RWPE2 (cell line): ENCODE results near the gene SLC13A2.
A peak's percentile ranks its signal among the peaks of the same experiment; 100 is the strongest.

Experiments used
- ATAC-seq: fragments of 200-7000 bp; cut with Tn5 transposase; 3 replicates; pipeline ENCODE4 v1.9.1; 2021; ENCODE audit warnings: low read depth
- DNase-seq: peaks from one replicate; pipeline ENCODE4 v3.0.0-alpha.2; 2020; ENCODE audit warnings: low spot score
- H3K27ac ChIP-seq: fragments of 450-650 bp; 2 replicates; pipeline ENCODE4 v1.5.1; 2017; ENCODE audit warnings: mild to moderate bottlenecking; ENCODE audit not compliant: poor library complexity, severe bottlenecking
- H3K27me3 ChIP-seq: fragments of 250-450 bp; sonication (Bioruptor Pico); 2 replicates; pipeline ENCODE4 v1.5.1; 2021; ENCODE audit warnings: mild to moderate bottlenecking, moderate library complexity; ENCODE audit not compliant: insufficient read depth, poor library complexity, severe bottlenecking
- H3K36me3 ChIP-seq: fragments of 250-450 bp; sonication (Bioruptor Pico); 2 replicates; pipeline ENCODE4 v1.5.1; 2020; ENCODE audit warnings: low read depth, mild to moderate bottlenecking, moderate library complexity
- H3K4me1 ChIP-seq: fragments of 250-450 bp; sonication (Bioruptor Pico); 2 replicates; pipeline ENCODE4 v1.5.1; 2021; ENCODE audit warnings: mild to moderate bottlenecking, moderate library complexity; ENCODE audit not compliant: insufficient read depth, poor library complexity, severe bottlenecking
- H3K4me3 ChIP-seq: fragments of 250-450 bp; sonication (Bioruptor Pico); 2 replicates; pipeline ENCODE4 v1.5.1; 2021; ENCODE audit warnings: mild to moderate bottlenecking, moderate library complexity; ENCODE audit not compliant: severe bottlenecking
- H3K9me3 ChIP-seq: fragments of 250-450 bp; sonication (Bioruptor Pico); 2 replicates; pipeline ENCODE4 v1.5.1; 2021; ENCODE audit warnings: mild to moderate bottlenecking, moderate library complexity; ENCODE audit not compliant: severe bottlenecking
- CTCF ChIP-seq: fragments of 450-650 bp; IDR thresholded peaks from one replicate; pipeline ENCODE4 v1.5.1; 2017; ENCODE audit warnings: mild to moderate bottlenecking, moderate library complexity; ENCODE audit not compliant: poor library complexity, severe bottlenecking

SLC13A2 gene

GRCh38 chr17:28491860-28492259 lies 18.4 kb downstream of the SLC13A2 start:
- H3K27ac ChIP-seq = no peak overlapping the region
- DNase-seq = no peak
- no peak for ATAC-seq
- TF ChIP-seq CTCF = no peak
- H3K36me3 ChIP-seq = no peaks in the 10 kb centered on the region
- no peak overlapping the region for H3K4me3 ChIP-seq
- H3K4me1 ChIP-seq = no peaks in the 10 kb centered on the region
- no peaks in the 10 kb centered on the region for H3K9me3 ChIP-seq
- H3K27me3 ChIP-seq = no peaks in the 10 kb centered on the region

GRCh38 chr17:28492352-28493310 lies 19.2 kb downstream of the SLC13A2 start:
- no peak for TF ChIP-seq CTCF
- H3K27ac ChIP-seq = no peak overlapping the region
- H3K9me3 ChIP-seq = no peaks in the 10 kb centered on the region
- no peak overlapping the region for H3K4me3 ChIP-seq
- ATAC-seq (peak; percentile 46), DNase-seq (no peak)
- no peaks in the 10 kb centered on the region for H3K27me3 ChIP-seq
- H3K4me1 ChIP-seq = no peaks in the 10 kb centered on the region
- H3K36me3 ChIP-seq = no peaks in the 10 kb centered on the region

GRCh38 chr17:28493460-28493859 lies 20.0 kb downstream of the SLC13A2 start:
- Histone ChIP-seq H3K27me3 (no peaks in the 10 kb centered on the region), H3K4me3 (no peak overlapping the region), H3K4me1 (no peaks in the 10 kb centered on the region), H3K9me3 (no peaks in the 10 kb centered on the region), H3K27ac (no peak overlapping the region), H3K36me3 (no peaks in the 10 kb centered on the region)
- TF ChIP-seq CTCF = no peak
- no peak for DNase-seq
- ATAC-seq = no peak

GRCh38 chr17:28494445-28495188 lies 21.2 kb downstream of the SLC13A2 start:
- Histone ChIP-seq H3K27ac (no peak overlapping the region), H3K4me1 (no peaks in the 10 kb centered on the region), H3K4me3 (no peak overlapping the region), H3K27me3 (no peaks in the 10 kb centered on the region), H3K36me3 (no peaks in the 10 kb centered on the region), H3K9me3 (no peaks in the 10 kb centered on the region)
- DNase-seq = peak; percentile 70
- peak; percentile 89 for TF ChIP-seq CTCF
- peak; percentile 70 for ATAC-seq
